B cell (primary cell): ENCODE results near the gene CACNA1H. TPM values are rescaled to one million over a fixed set of nuclear protein-coding genes. Genes with fewer than 3 reads are reported as not detected.

Experiments
- ATAC-seq: fragments of 200-7000 bp; cut with Tn5 transposase; one replicate; pipeline ENCODE4 v1.10.0; 2021; ENCODE audit warnings: low read depth, mild to moderate bottlenecking, moderate number of reproducible peaks, moderate library complexity
- CTCF ChIA-PET: fragments of 350-600 bp; sonication (Branson Sonifier 250); formaldehyde crosslinking; loops from one replicate; lab custom pipeline; 2021; ENCODE audit warnings: antibody characterized with exemption, inconsistent platforms; lab: Charles Lee
- POLR2A ChIA-PET: fragments of 350-600 bp; sonication (Branson Sonifier 250); formaldehyde crosslinking; loops from one replicate; lab custom pipeline; 2021; ENCODE audit warnings: antibody characterized with exemption; lab: Charles Lee
- DNase-seq: peaks from one replicate; pipeline ENCODE4 v3.0.0; 2013
- H2AFZ ChIP-seq: 2 replicates; pipeline ENCODE4 v1.6.1; 2012; ENCODE audit warnings: mild to moderate bottlenecking, low read depth, low read length; ENCODE audit not compliant: insufficient read depth, poor library complexity, severe bottlenecking
- H3K27ac ChIP-seq, 2 donors: 1 replicate in 1 of 2; 2 replicates in 1 of 2; pipeline ENCODE4 v1.5.1; 2012 to 2013; ENCODE audit warnings: low read length in 2 of 2, mild to moderate bottlenecking in 2 of 2, moderate library complexity in 1 of 2
- H3K27me3 ChIP-seq, 4 experiments: fragments of 200-600 bp in 1 of 4; sonication (generic) in 1 of 4; replicated peaks in 1 of 4; 1 replicate in 2 of 4; 2 replicates in 2 of 4; pipeline versions ENCODE4 v1.6.1 to v1.7.0; 2013 to 2016; ENCODE audit warnings: low read length in 3 of 4, mild to moderate bottlenecking in 2 of 4, mixed read lengths in 1 of 4, moderate library complexity in 1 of 4; ENCODE audit not compliant: insufficient read depth in 4 of 4, control insufficient read depth in 3 of 4; ENCODE audit errors: control extremely low read depth in 1 of 4
- H3K36me3 ChIP-seq, 2 experiments: replicated peaks in 1 of 2; 1 replicate in 1 of 2; 2 replicates in 1 of 2; pipeline versions ENCODE4 v1.6.1 to v1.7.1; 2013; ENCODE audit warnings: low read length in 1 of 2; ENCODE audit not compliant: insufficient read depth in 2 of 2, control insufficient read depth in 1 of 2; ENCODE audit errors: control extremely low read depth in 1 of 2, extremely low read depth in 1 of 2
- H3K4me1 ChIP-seq, 2 donors: fragments of 200-600 bp in 1 of 2; sonication (generic) in 1 of 2; 1 replicate in 1 of 2; 2 replicates in 1 of 2; pipeline versions ENCODE4 v1.5.1 to v1.6.1; 2013 to 2017; ENCODE audit warnings: low read length in 2 of 2; ENCODE audit not compliant: control insufficient read depth in 2 of 2, insufficient read depth in 2 of 2
- H3K4me2 ChIP-seq: replicated peaks from 2 replicates; pipeline ENCODE3; 2012; ENCODE audit warnings: mild to moderate bottlenecking, low read depth, low read length; ENCODE audit not compliant: poor library complexity, severe bottlenecking
- H3K4me3 ChIP-seq, 5 experiments: fragments of 200-600 bp in 1 of 5; sonication (generic) in 1 of 5; 1 replicate in 3 of 5; 2 replicates in 2 of 5; pipeline versions ENCODE4 v1.5.1 to v1.7.0; 2011 to 2016; ENCODE audit warnings: low read length in 4 of 5, mild to moderate bottlenecking in 4 of 5, low read depth in 2 of 5, control low read depth in 1 of 5, moderate library complexity in 1 of 5; ENCODE audit not compliant: insufficient read depth in 1 of 5; ENCODE audit errors: control extremely low read depth in 1 of 5, extremely low read depth in 1 of 5
- H3K79me2 ChIP-seq: fragments of 200-600 bp; sonication (generic); one replicate; pipeline ENCODE4 v1.6.0; 2016; ENCODE audit warnings: low read length; ENCODE audit not compliant: control insufficient read depth, insufficient read depth
- H3K9ac ChIP-seq: fragments of 200-600 bp; sonication (generic); 2 replicates; pipeline ENCODE4 v1.6.1; 2017; ENCODE audit warnings: mild to moderate bottlenecking, low read length, moderate library complexity
- H3K9me3 ChIP-seq, 3 donors: one replicate each; pipeline versions ENCODE4 v1.6.1 to v1.7.1; 2013; ENCODE audit warnings: low read length in 2 of 3; ENCODE audit not compliant: control insufficient read depth in 2 of 3, insufficient read depth in 1 of 3; ENCODE audit errors: control extremely low read depth in 1 of 3
- H4K20me1 ChIP-seq: 2 replicates; pipeline ENCODE4 v1.6.0; 2012; ENCODE audit warnings: mild to moderate bottlenecking, low read length; ENCODE audit not compliant: insufficient read depth, control insufficient read depth, poor library complexity, severe bottlenecking
- H3K27ac Mint-ChIP-seq: one replicate; pipeline ENCODE4 v1.8.0; 2021; ENCODE audit warnings: mixed read lengths
- H3K27me3 Mint-ChIP-seq: one replicate; pipeline ENCODE4 v1.8.0; 2021; ENCODE audit warnings: mixed read lengths
- H3K4me1 Mint-ChIP-seq: one replicate; pipeline ENCODE4 v1.8.0; 2021; ENCODE audit warnings: mixed read lengths
- H3K4me3 Mint-ChIP-seq: one replicate; pipeline ENCODE4 v1.8.0; 2021; ENCODE audit warnings: mixed read lengths
- H3K9me3 Mint-ChIP-seq: one replicate; pipeline ENCODE4 v1.8.0; 2022; ENCODE audit warnings: mixed read lengths; ENCODE audit not compliant: insufficient read depth
- CTCF ChIP-seq: fragments of 200-600 bp; IDR thresholded peaks from one replicate; pipeline ENCODE4 v1.8.0; 2022; ENCODE audit warnings: antibody characterized with exemption, mild to moderate bottlenecking
- EZH2 ChIP-seq: IDR thresholded peaks from 2 replicates; pipeline ENCODE4 v1.6.1; 2012; ENCODE audit warnings: borderline replicate concordance, low read depth, mild to moderate bottlenecking, moderate library complexity, low read length; ENCODE audit not compliant: insufficient read depth, poor library complexity, severe bottlenecking
- WGBS: methylation state at CpG from one replicate; pipeline ENCODE4 v1.1.5; 2013; ENCODE audit warnings: missing lambda C conversion rate; ENCODE audit not compliant: insufficient coverage; 5-methylcytosine and 5-hydroxymethylcytosine counted together
- intact Hi-C: fragments of 100-400 bp; cut with micrococcal nuclease; formaldehyde crosslinking; loops from one replicate; pipeline ENCODE4 v1.10.0; 2022
- polyA plus RNA-seq: library from polyadenylated mRNA; depleted of rRNA; stranded (reverse); fragments of >200 nt; gene quantifications from 2 replicates; pipeline ENCODE4 v1.2.3, GENCODE V29; 2012
- total RNA-seq, 2 donors: library from RNA; stranded (reverse); fragments of 120-200 nt in 1 of 2; gene quantifications; 1 replicate in 1 of 2; 2 replicates in 1 of 2; pipeline versions ENCODE4 v1.2.3 to v1.2.4, GENCODE V29; 2013 to 2022

CACNA1H gene
- total and polyA plus RNA-seq, 2 donors (not counting 1 experiment from before 2014, with no cell fraction given), result 0.05 to 0.10 TPM

- H3K4me1 Mint-ChIP-seq, result no peaks in the 10 kb centered on the region
- no peak overlapping the region for H3K4me2 ChIP-seq
- no peak overlapping the region for H3K27ac ChIP-seq
- intact Hi-C loops, result no loop called here
- no peaks in the 10 kb centered on the region for H3K36me3 ChIP-seq
- no peaks in the 10 kb centered on the region for H3K27me3 ChIP-seq
- H2AFZ ChIP-seq, result no peak overlapping the region
- H4K20me1 ChIP-seq, result no peaks in the 10 kb centered on the region
- DNase-seq, result no peak
- 79% methylated on average over 8 of the region's 8 CpGs for WGBS
- no peaks in the 10 kb centered on the region for H3K79me2 ChIP-seq
- ATAC-seq, result no peak
- ChIA-PET CTCF (no interaction called here), POLR2A (no interaction called here)
- H3K27me3 Mint-ChIP-seq, result no peaks in the 10 kb centered on the region
- no peaks in the 10 kb centered on the region for H3K9me3 ChIP-seq
- no peaks in the 10 kb centered on the region for H3K9me3 Mint-ChIP-seq
- no peak overlapping the region for H3K4me3 Mint-ChIP-seq
- no peaks in the 10 kb centered on the region for H3K4me1 ChIP-seq
- no peak for TF ChIP-seq EZH2
- TF ChIP-seq CTCF, result no peak
- H3K4me3 ChIP-seq, result no peak overlapping the region
- H3K9ac ChIP-seq, result no peak overlapping the region
- H3K27ac Mint-ChIP-seq, result no peak overlapping the region
Observed at GRCh38 chr16:1213231-1213630, 60.3 kb downstream of the CACNA1H start.

GRCh38 chr16:1213796-1214372 lies 61.0 kb downstream of the CACNA1H start:
- Histone ChIP-seq H3K9ac (no peak overlapping the region), H3K27me3 (no peaks in the 10 kb centered on the region), H3K4me1 (no peaks in the 10 kb centered on the region), H3K36me3 (no peaks in the 10 kb centered on the region), H3K4me3 (no peak overlapping the region), H3K27ac (no peak overlapping the region), H3K79me2 (no peaks in the 10 kb centered on the region), H3K9me3 (no peaks in the 10 kb centered on the region), H4K20me1 (no peaks in the 10 kb centered on the region), H3K4me2 (no peak overlapping the region), H2AFZ (no peak overlapping the region)
- H3K4me3 Mint-ChIP-seq, result no peak overlapping the region
- H3K4me1 Mint-ChIP-seq, result no peaks in the 10 kb centered on the region
- no peak overlapping the region for H3K27ac Mint-ChIP-seq
- intact Hi-C loops, result no loop called here
- no peaks in the 10 kb centered on the region for H3K27me3 Mint-ChIP-seq
- no peaks in the 10 kb centered on the region for H3K9me3 Mint-ChIP-seq
- 92% methylated on average over 11 of the region's 25 CpGs for WGBS
- ATAC-seq (no peak), DNase-seq (no peak)
- TF ChIP-seq EZH2 (no peak), CTCF (no peak)
- CTCF ChIA-PET, result no interaction called here
- POLR2A ChIA-PET, result interaction anchor here (0.5 kb wide), 1 partner anchor 828 kb away, joined by 7 read pairs; no protein-coding TSS in a partner anchor
